Posterior vena cava (tissue), 2 donors: Measurements from ENCODE around the gene RPLP1. TPM values are rescaled to one million over a fixed set of nuclear protein-coding genes. Genes with fewer than 3 reads are reported as not detected.
"Not testable (repeated sequence)": the region's sequence is repeated elsewhere in the genome, so short reads cannot be mapped to it uniquely, and the experiment has no call there.

Experiments
- DNase-seq: peaks from one replicate; pipeline ENCODE4 v3.0.0-alpha.2; 2020; ENCODE audit warnings: low spot score
- intact Hi-C, 2 donors: fragments of 100-400 bp; cut with DNase I; formaldehyde crosslinking; loops; one replicate each; pipeline versions ENCODE4 v1.14.1 to v1.14.2; 2022 to 2023
- total RNA-seq, 2 donors: library from RNA; stranded (reverse); fragmentation: NEBNext Ultra II Directional; extraction: Animal tissue kit (Norgen Biotek cat#: 25700); gene quantifications; one replicate each; pipeline ENCODE4 v1.2.1, GENCODE V29; 2021
- donor health status: DM: yes; HTN: yes; CAD: no.
- donor health status: DM: yes; HTN: yes; CAD: no.

Gene RPLP1
- total RNA-seq, 2 donors from 2014 or later, result 1,397 to 1,408 TPM

- DNase-seq, result no peak
- intact Hi-C loops, result no loop called here
Measured at GRCh38 chr15:69434679-69435078, 17.9 kb upstream of the RPLP1 start.

GRCh38 chr15:69435985-69436384, 16.6 kb upstream of the RPLP1 start:
- intact Hi-C loops, result no loop called here
- DNase-seq, result no peak

GRCh38 chr15:69436951-69437350, 15.7 kb upstream of the RPLP1 start:
- no peak for DNase-seq
- intact Hi-C loops, result no loop called here

GRCh38 chr15:69439623-69440022, 13.0 kb upstream of the RPLP1 start:
- no peak for DNase-seq
- intact Hi-C loops, result no loop called here

- intact Hi-C loops, result no loop called here
- DNase-seq, result no peak
Measured at GRCh38 chr15:69443032-69443611, 9.5 kb upstream of the RPLP1 start.

GRCh38 chr15:69444686-69445085, 7.9 kb upstream of the RPLP1 start:
- no peak for DNase-seq
- intact Hi-C loops, result loop anchor here in 1 of 2 donors (5.0 kb wide), 1 partner anchor 367 kb away; no protein-coding TSS in a partner anchor

GRCh38 chr15:69446953-69447352, 5.7 kb upstream of the RPLP1 start:
- intact Hi-C loops, result loop anchor here in 1 of 2 donors (5.0 kb wide), 1 partner anchor 370 kb away; no protein-coding TSS in a partner anchor
- no peak for DNase-seq

GRCh38 chr15:69450221-69450620, 2.4 kb upstream of the RPLP1 start:
- intact Hi-C loops, DNase-seq: not testable (repeated sequence)

GRCh38 chr15:69450968-69451695, 1.5 kb upstream of the RPLP1 start:
- intact Hi-C loops, result no loop called here
- DNase-seq, result no peak

- DNase-seq, result peak; percentile 84
- intact Hi-C loops, result no loop called here
Measured at GRCh38 chr15:69451951-69452691, 497 bp upstream of the RPLP1 start.

GRCh38 chr15:69454953-69455352, 2.3 kb downstream of the RPLP1 start:
- intact Hi-C loops, result no loop called here
- no peak for DNase-seq

GRCh38 chr15:69456208-69457166, 3.9 kb downstream of the RPLP1 start:
- no peak for DNase-seq
- intact Hi-C loops, result no loop called here

GRCh38 chr15:69457304-69458280, 5.0 kb downstream of the RPLP1 start:
- DNase-seq, result no peak
- intact Hi-C loops, result no loop called here

- intact Hi-C loops, result no loop called here
- DNase-seq, result no peak
Measured at GRCh38 chr15:69459066-69459465, 6.4 kb downstream of the RPLP1 start.

GRCh38 chr15:69460481-69460880, 7.9 kb downstream of the RPLP1 start:
- DNase-seq, result no peak
- intact Hi-C loops, result no loop called here

- peak; percentile 82 for DNase-seq
- intact Hi-C loops, result no loop called here
Measured at GRCh38 chr15:69462030-69462492, 9.4 kb downstream of the RPLP1 start.

- DNase-seq, result peak; percentile 98
- intact Hi-C loops, result no loop called here
Measured at GRCh38 chr15:69462493-69463181, 10.0 kb downstream of the RPLP1 start.
